CD4-positive, CD25-positive, alpha-beta regulatory T cell (primary cell): Measurements from ENCODE around the gene AP1B1. TPM values are rescaled to one million over a fixed set of nuclear protein-coding genes. Genes with fewer than 3 reads are reported as not detected.
A peak's percentile ranks its signal among the peaks of the same experiment; 100 is the strongest.

Source experiments
- ATAC-seq, 2 donors: fragments of 150-1000 bp; cut with Tn5 transposase; one replicate each; pipeline ENCODE4 v1.10.0; 2021; ENCODE audit warnings: low read depth in 2 of 2, moderate number of reproducible peaks in 2 of 2, moderate library complexity in 1 of 2
- DNase-seq, 3 donors: peaks; one replicate each; pipeline versions ENCODE4 v3.0.0 to v3.0.0-alpha.2; 2012 to 2022; ENCODE audit warnings: mixed read lengths in 1 of 3
- H3K27ac ChIP-seq: one replicate; pipeline ENCODE4 v1.7.0; 2013; ENCODE audit warnings: mild to moderate bottlenecking, low read length; ENCODE audit not compliant: insufficient read depth, poor library complexity, severe bottlenecking
- H3K27me3 ChIP-seq: one replicate; pipeline ENCODE4 v1.7.0; 2013; ENCODE audit warnings: low read length; ENCODE audit not compliant: control insufficient read depth, insufficient read depth
- H3K36me3 ChIP-seq: one replicate; pipeline ENCODE4 v1.7.0; 2013; ENCODE audit warnings: mild to moderate bottlenecking, low read length, moderate library complexity; ENCODE audit not compliant: control insufficient read depth, insufficient read depth
- H3K4me1 ChIP-seq: 2 replicates; pipeline ENCODE4 v1.7.0; 2013; ENCODE audit warnings: mild to moderate bottlenecking, low read length; ENCODE audit not compliant: insufficient read depth, control insufficient read depth, poor library complexity, severe bottlenecking
- H3K4me3 ChIP-seq: one replicate; pipeline ENCODE4 v1.7.0; 2013; ENCODE audit warnings: low read depth, mild to moderate bottlenecking, low read length, moderate library complexity
- H3K9me3 ChIP-seq, 2 experiments: 1 replicate in 1 of 2; 2 replicates in 1 of 2; pipeline ENCODE4 v1.7.0; 2013; ENCODE audit warnings: low read length in 2 of 2, mild to moderate bottlenecking in 1 of 2, moderate library complexity in 1 of 2; ENCODE audit not compliant: control insufficient read depth in 2 of 2
- H3K27ac Mint-ChIP-seq, 3 donors: one replicate each; pipeline ENCODE4 v1.8.0; 2020 to 2022; ENCODE audit warnings: mild to moderate bottlenecking in 3 of 3, mixed read lengths in 3 of 3, moderate library complexity in 2 of 3
- H3K27me3 Mint-ChIP-seq: one replicate; pipeline ENCODE4 v1.8.0; 2022; ENCODE audit warnings: mild to moderate bottlenecking, mixed read lengths
- H3K36me3 Mint-ChIP-seq: one replicate; pipeline ENCODE4 v1.8.0; 2020; ENCODE audit warnings: mixed read lengths
- H3K4me1 Mint-ChIP-seq, 4 donors: one replicate each; pipeline ENCODE4 v1.8.0; 2020 to 2022; ENCODE audit warnings: mixed read lengths in 4 of 4, mild to moderate bottlenecking in 1 of 4
- H3K4me3 Mint-ChIP-seq, 4 donors: one replicate each; pipeline ENCODE4 v1.8.0; 2020 to 2022; ENCODE audit warnings: mild to moderate bottlenecking in 4 of 4, mixed read lengths in 4 of 4, moderate library complexity in 3 of 4
- H3K9me3 Mint-ChIP-seq, 7 donors: one replicate each; pipeline ENCODE4 v1.8.0; 2020 to 2022; ENCODE audit warnings: mixed read lengths in 7 of 7, mild to moderate bottlenecking in 3 of 7, moderate library complexity in 2 of 7
- polyA plus RNA-seq, 4 donors: library from polyadenylated mRNA; unstranded; fragments of 300-500 nt; fragmentation: Illumina TruSeq; gene quantifications; one replicate each; pipeline ENCODE4 v1.2.3, GENCODE V29; 2021
- total RNA-seq: library from RNA; stranded (reverse); gene quantifications from one replicate; pipeline ENCODE4 v1.2.3, GENCODE V29; 2022

AP1B1 gene
- total and polyA plus RNA-seq, 5 donors from 2014 or later: 11.7 to 40.8 (median 14.7) TPM

DNA sequence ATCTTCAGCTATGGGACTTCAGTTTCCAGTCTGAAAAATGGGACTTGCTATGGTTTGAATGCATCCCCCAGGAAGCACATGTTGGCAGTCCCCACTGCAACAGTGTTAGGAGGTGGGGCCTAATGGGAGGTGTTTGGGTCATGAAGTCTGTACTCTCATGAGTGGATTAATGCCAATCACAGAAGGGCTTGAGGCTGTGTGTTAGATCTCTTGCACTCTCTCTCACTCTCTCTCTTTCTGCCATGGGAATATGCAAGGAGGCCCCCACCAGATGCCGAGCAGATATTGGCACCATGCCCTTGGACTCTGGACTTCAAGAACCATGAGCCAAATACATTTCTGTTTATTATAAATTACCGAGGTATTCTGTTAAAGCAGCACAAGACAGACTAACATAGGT lies 7.8 kb upstream of the AP1B1 start:
- H3K27ac Mint-ChIP-seq: no peak overlapping the region
- Histone ChIP-seq H3K27ac (no peak overlapping the region), H3K27me3 (no peaks in the 10 kb centered on the region), H3K9me3 (no peaks in the 10 kb centered on the region), H3K4me3 (no peak overlapping the region), H3K36me3 (no peaks in the 10 kb centered on the region), H3K4me1 (peaks cover 4% of the 10 kb centered on the region)
- peaks cover 24% of the 10 kb centered on the region for H3K27me3 Mint-ChIP-seq
- H3K4me3 Mint-ChIP-seq: no peak overlapping the region
- DNase-seq (no peak), ATAC-seq (no peak)
- no peaks in the 10 kb centered on the region for H3K9me3 Mint-ChIP-seq
- no peaks in the 10 kb centered on the region for H3K36me3 Mint-ChIP-seq
- peaks cover 0 to 6% (median 4%) of the 10 kb centered on the region in 4 donors for H3K4me1 Mint-ChIP-seq

DNA sequence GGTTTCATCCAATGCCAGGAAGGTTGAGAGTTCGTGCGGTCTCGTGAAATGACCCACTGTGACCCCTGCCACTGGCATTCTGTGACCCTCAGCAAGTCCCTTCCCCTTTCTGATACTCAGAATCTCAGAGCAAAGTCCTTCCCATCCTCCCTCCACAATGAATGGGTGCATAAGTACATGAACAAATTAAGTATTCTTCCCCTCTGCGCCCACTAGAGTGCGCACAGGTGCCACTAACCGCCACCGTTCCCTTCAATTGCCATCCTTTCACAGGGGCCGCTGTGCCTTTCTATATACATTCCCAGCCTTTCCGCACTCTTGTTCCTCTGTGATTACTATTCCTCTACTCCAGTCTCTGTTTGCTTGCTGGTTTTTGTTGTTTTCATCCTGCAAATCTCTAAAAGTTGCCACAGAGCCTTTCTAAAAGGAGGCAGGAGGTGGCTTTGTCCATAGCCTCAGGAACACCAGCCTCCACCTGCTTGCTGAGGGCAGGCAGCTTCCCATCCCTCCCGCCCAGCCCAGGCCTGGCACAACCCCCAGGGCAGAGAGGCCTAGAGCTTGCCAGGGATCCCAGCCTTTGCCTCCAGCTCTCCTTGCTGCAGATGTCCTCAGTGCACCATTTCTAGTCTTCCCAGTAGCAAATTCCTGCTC lies 6.7 kb upstream of the AP1B1 start:
- peak overlapping the region; percentile 6 to 43 (median 28) for H3K27ac Mint-ChIP-seq
- H3K27me3 Mint-ChIP-seq: peaks cover 19% of the 10 kb centered on the region
- DNase-seq (peak; percentile 35 to 76 (median 69)), ATAC-seq (peak; percentile 81 to 88)
- no peaks in the 10 kb centered on the region for H3K36me3 ChIP-seq
- no peaks in the 10 kb centered on the region for H3K27me3 ChIP-seq
- no peaks in the 10 kb centered on the region for H3K36me3 Mint-ChIP-seq
- H3K9me3 Mint-ChIP-seq: no peaks in the 10 kb centered on the region
- H3K9me3 ChIP-seq: no peaks in the 10 kb centered on the region
- H3K4me1 ChIP-seq: peaks cover 4% of the 10 kb centered on the region
- H3K27ac ChIP-seq: no peak overlapping the region
- H3K4me3 Mint-ChIP-seq: peak overlapping the region in 1 of 4 donors; percentile 6
- no peak overlapping the region for H3K4me3 ChIP-seq
- peaks cover 0 to 6% (median 5%) of the 10 kb centered on the region in 4 donors for H3K4me1 Mint-ChIP-seq

DNA sequence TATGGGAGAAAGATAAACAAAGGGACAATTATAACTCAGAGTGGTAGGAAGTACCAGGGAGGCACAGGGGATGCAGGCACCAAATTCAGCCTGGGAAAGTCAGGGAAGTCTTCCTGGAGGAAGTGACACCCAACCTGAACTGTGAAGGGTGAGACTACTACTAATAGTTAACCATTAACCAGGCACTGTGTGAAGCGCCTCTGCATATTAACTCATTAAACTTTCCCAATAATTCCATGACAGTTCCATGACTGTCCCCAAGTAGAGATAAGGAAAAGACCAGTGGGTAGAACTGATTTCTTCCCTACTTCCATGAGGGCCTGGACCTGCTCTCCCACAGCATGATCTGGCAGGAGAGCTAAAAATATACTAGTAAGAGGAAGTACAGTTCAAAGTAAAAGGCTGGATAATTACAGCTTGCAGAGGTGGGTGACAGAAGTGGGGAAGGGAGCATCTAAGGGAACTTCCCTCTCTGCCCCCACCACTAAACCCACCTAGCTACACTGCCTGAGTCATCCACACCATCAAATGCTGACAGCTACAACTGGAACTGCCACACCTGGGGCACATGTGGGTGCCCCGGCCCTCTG lies 4.7 kb upstream of the AP1B1 start:
- no peaks in the 10 kb centered on the region for H3K9me3 Mint-ChIP-seq
- H3K27ac Mint-ChIP-seq: no peak overlapping the region
- no peak overlapping the region for H3K27ac ChIP-seq
- no peak for DNase-seq
- H3K27me3 ChIP-seq: no peaks in the 10 kb centered on the region
- no peak overlapping the region for H3K4me3 Mint-ChIP-seq
- H3K4me1 Mint-ChIP-seq: peaks cover 5 to 14% (median 8%) of the 10 kb centered on the region in 4 donors
- H3K4me3 ChIP-seq: no peak overlapping the region
- H3K27me3 Mint-ChIP-seq: peaks cover 14% of the 10 kb centered on the region
- no peaks in the 10 kb centered on the region for H3K36me3 ChIP-seq
- H3K4me1 ChIP-seq: peaks cover 11% of the 10 kb centered on the region
- no peaks in the 10 kb centered on the region for H3K36me3 Mint-ChIP-seq
- no peaks in the 10 kb centered on the region for H3K9me3 ChIP-seq
- ATAC-seq: no peak

DNA sequence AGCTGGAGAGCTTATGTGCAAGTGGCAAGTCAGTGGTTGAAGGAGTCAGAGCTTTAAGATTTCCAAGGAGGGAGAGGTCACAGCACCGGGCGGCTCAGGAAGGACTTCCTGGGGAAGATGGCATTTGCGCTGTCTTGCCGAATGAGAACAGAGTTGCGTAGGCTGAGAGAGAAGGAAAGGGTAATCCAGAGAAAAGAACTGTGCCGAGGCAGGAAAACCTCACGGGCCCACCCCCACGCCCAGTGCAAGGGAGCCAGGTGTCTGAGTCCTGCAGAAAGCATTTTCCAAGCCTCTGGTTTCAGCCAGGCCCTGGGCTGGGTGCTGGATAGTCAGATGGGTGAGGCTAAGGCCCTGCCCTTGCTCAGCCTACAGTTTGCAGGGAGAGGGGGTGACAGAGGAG lies 3.2 kb upstream of the AP1B1 start:
- Mint-ChIP-seq H3K4me3 (peak overlapping the region in 3 of 4 donors; percentile 63 to 89 (median 76)), H3K4me1 (peaks cover 9 to 28% (median 18%) of the 10 kb centered on the region in 4 donors), H3K36me3 (no peaks in the 10 kb centered on the region), H3K27ac (no peak overlapping the region), H3K27me3 (peaks cover 14% of the 10 kb centered on the region), H3K9me3 (peaks cover 0 to 1% (median 0%) of the 10 kb centered on the region in 7 donors)
- H3K36me3 ChIP-seq: no peaks in the 10 kb centered on the region
- H3K4me3 ChIP-seq: no peak overlapping the region
- peaks cover 23% of the 10 kb centered on the region for H3K4me1 ChIP-seq
- no peak overlapping the region for H3K27ac ChIP-seq
- no peak for ATAC-seq
- no peaks in the 10 kb centered on the region for H3K27me3 ChIP-seq
- no peaks in the 10 kb centered on the region for H3K9me3 ChIP-seq
- no peak for DNase-seq

DNA sequence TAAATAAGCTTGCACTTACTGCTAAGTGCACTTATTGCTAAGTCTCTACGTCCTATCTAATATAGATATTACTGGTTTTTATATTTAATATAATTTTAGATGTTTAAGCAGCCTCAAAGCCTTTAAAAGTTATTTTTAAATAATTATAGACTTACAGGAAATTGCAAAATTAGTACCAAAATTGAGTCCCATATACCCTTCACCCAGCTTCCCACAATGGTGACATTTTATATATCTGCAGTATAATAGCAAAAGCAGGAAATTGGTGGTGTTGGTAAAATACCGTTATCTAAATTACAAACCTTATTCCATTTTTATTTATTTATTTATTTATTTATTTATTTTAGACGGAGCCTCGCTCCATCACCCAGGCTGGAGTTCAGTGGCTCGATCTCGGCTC lies 1.9 kb upstream of the AP1B1 start:
- Mint-ChIP-seq H3K9me3 (peaks cover 0 to 1% (median 0%) of the 10 kb centered on the region in 7 donors), H3K36me3 (peaks cover 3% of the 10 kb centered on the region), H3K27ac (no peak overlapping the region), H3K4me3 (no peak overlapping the region), H3K4me1 (peaks cover 15 to 41% (median 29%) of the 10 kb centered on the region in 4 donors), H3K27me3 (peaks cover 9% of the 10 kb centered on the region)
- peaks cover 23% of the 10 kb centered on the region for H3K4me1 ChIP-seq
- no peak overlapping the region for H3K4me3 ChIP-seq
- H3K27me3 ChIP-seq: no peaks in the 10 kb centered on the region
- DNase-seq (no peak), ATAC-seq (no peak)
- H3K27ac ChIP-seq: no peak overlapping the region
- no peaks in the 10 kb centered on the region for H3K9me3 ChIP-seq
- no peaks in the 10 kb centered on the region for H3K36me3 ChIP-seq

DNA sequence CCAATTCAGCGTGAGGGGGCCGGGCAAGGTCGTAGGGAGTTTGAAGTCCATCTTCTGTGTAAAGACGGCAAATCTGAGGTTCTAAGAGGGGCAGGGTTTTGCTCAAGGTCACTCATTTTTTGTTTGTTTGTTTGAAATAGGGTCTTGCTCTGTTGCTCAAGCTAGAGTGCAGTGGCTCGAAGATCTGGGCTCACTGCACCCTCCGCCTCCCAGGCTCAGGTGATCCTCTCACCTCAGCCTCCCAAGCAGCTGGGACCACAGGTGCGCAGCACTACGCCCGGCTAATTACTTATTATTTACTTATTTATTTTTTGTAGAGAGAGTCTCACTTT lies 355 bp upstream of the AP1B1 start:
- DNase-seq (no peak), ATAC-seq (no peak)
- Histone ChIP-seq H3K9me3 (no peaks in the 10 kb centered on the region), H3K36me3 (peaks cover 4% of the 10 kb centered on the region), H3K4me1 (peaks cover 20% of the 10 kb centered on the region), H3K27ac (peak overlapping the region; percentile 86), H3K4me3 (peak overlapping the region; percentile 88), H3K27me3 (no peaks in the 10 kb centered on the region)
- Mint-ChIP-seq H3K27me3 (peaks cover 4% of the 10 kb centered on the region), H3K4me3 (peak overlapping the region; percentile 89 to 99 (median 90)), H3K9me3 (peaks cover 0 to 1% (median 0%) of the 10 kb centered on the region in 7 donors), H3K27ac (peak overlapping the region; percentile 87 to 98 (median 98)), H3K36me3 (peaks cover 6% of the 10 kb centered on the region), H3K4me1 (peaks cover 15 to 53% (median 36%) of the 10 kb centered on the region in 4 donors)

DNA sequence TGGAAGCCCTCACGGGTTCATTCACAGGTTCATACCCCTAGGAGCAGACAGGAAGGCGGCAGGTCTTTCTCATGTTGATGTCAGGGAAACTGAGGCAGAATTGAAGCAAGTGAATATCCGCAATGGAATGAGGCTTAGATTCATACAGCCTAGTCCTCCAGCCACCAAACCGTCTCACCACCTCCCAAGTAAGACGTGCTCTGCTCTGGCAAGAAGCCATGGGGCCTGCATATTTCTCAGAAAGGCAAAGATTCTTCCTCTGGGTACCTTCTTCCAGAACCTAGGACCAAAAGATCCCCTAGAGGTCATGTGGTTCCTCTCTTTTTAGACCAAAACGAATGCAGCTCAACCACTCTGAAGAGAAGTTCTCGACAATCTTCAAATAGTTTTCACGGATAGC lies 1.7 kb downstream of the AP1B1 start:
- H3K27ac Mint-ChIP-seq: peak overlapping the region; percentile 14 to 98 (median 62)
- H3K4me1 Mint-ChIP-seq: peaks cover 25 to 67% (median 49%) of the 10 kb centered on the region in 4 donors
- H3K9me3 Mint-ChIP-seq: peaks cover 0 to 1% (median 0%) of the 10 kb centered on the region in 7 donors
- peak overlapping the region; percentile 74 to 99 (median 90) for H3K4me3 Mint-ChIP-seq
- H3K36me3 Mint-ChIP-seq: peaks cover 6% of the 10 kb centered on the region
- Histone ChIP-seq H3K27me3 (no peaks in the 10 kb centered on the region), H3K27ac (peak overlapping the region; percentile 16), H3K9me3 (no peaks in the 10 kb centered on the region), H3K36me3 (peaks cover 16% of the 10 kb centered on the region), H3K4me3 (no peak overlapping the region), H3K4me1 (peaks cover 20% of the 10 kb centered on the region)
- DNase-seq: no peak
- H3K27me3 Mint-ChIP-seq: peaks cover 4% of the 10 kb centered on the region
- ATAC-seq: no peak
